Neural cell (in vitro differentiated cells): ENCODE data around the gene RUNX1. TPM values are rescaled to one million over a fixed set of nuclear protein-coding genes. Genes with fewer than 3 reads are reported as not detected.

Experiments used
- H2AFZ ChIP-seq: fragments of 200-600, 300-800 bp; sonication (generic), shearing (Covaris generic); 2 replicates; pipeline ENCODE4 v1.6.0; 2014; ENCODE audit warnings: low read depth, mild to moderate bottlenecking, antibody characterized with exemption, low read length, moderate library complexity
- H3F3A ChIP-seq: fragments of 200-600 bp; shearing (Covaris generic); 2 replicates; pipeline ENCODE4 v1.6.1; 2016; ENCODE audit warnings: mild to moderate bottlenecking, moderate library complexity, mixed read lengths, antibody characterized with exemption, low read length; ENCODE audit not compliant: insufficient read depth, poor library complexity, severe bottlenecking
- H3K27ac ChIP-seq: fragments of 200-600, 300-800 bp; sonication (generic), shearing (Covaris generic); 2 replicates; pipeline ENCODE4 v1.5.1; 2014; ENCODE audit warnings: mild to moderate bottlenecking, low read length, moderate library complexity
- H3K27me3 ChIP-seq: fragments of 300-800, 200-600 bp; sonication (generic), shearing (Covaris generic); 2 replicates; pipeline ENCODE4 v1.6.0; 2014; ENCODE audit warnings: mild to moderate bottlenecking, low read depth, low read length, moderate library complexity; ENCODE audit not compliant: insufficient read depth
- H3K36me3 ChIP-seq: fragments of 300-800, 200-600 bp; sonication (generic), shearing (Covaris generic); 2 replicates; pipeline ENCODE4 v1.5.1; 2014; ENCODE audit warnings: mild to moderate bottlenecking, antibody characterized with exemption, low read length, moderate library complexity; ENCODE audit not compliant: insufficient read depth
- H3K4me2 ChIP-seq: fragments of 300-800, 200-600 bp; sonication (generic), shearing (Covaris generic); 2 replicates; pipeline ENCODE4 v1.6.0; 2014; ENCODE audit warnings: mild to moderate bottlenecking, low read length
- H3K4me3 ChIP-seq: fragments of 300-800, 200-600 bp; sonication (generic), shearing (Covaris generic); 2 replicates; pipeline ENCODE4 v1.5.1; 2014; ENCODE audit warnings: mild to moderate bottlenecking, low read length, moderate library complexity
- H3K79me2 ChIP-seq: fragments of 200-600 bp; shearing (Covaris generic); replicated peaks from 2 replicates; pipeline ENCODE4 v1.6.0; 2014; ENCODE audit warnings: mild to moderate bottlenecking, low read length, moderate library complexity; ENCODE audit not compliant: insufficient read depth
- H3K9ac ChIP-seq: fragments of 300-800, 200-600 bp; sonication (generic), shearing (Covaris generic); 2 replicates; pipeline ENCODE4 v1.6.1; 2016; ENCODE audit warnings: mild to moderate bottlenecking, low read length, mixed read lengths
- H3K9me2 ChIP-seq: fragments of 200-600 bp; shearing (Covaris generic); 2 replicates; pipeline ENCODE4 v1.6.1; 2016; ENCODE audit warnings: mild to moderate bottlenecking, low read length, mixed read lengths; ENCODE audit not compliant: insufficient read depth
- H3K9me3 ChIP-seq: fragments of 200-600, 300-800 bp; sonication (generic), shearing (Covaris generic); 2 replicates; pipeline ENCODE4 v1.6.1; 2016; ENCODE audit warnings: mild to moderate bottlenecking, mixed run types, low read length, moderate library complexity, mixed read lengths
- H4K20me1 ChIP-seq: fragments of 200-600 bp; shearing (Covaris generic); 2 replicates; pipeline ENCODE4 v1.6.1; 2016; ENCODE audit warnings: mild to moderate bottlenecking, mixed run types; ENCODE audit not compliant: insufficient read depth
- CTCF ChIP-seq: fragments of 450-650 bp; IDR thresholded peaks from 2 replicates; pipeline ENCODE4 v1.5.1; 2014; ENCODE audit warnings: antibody characterized with exemption, mild to moderate bottlenecking, moderate library complexity; ENCODE audit not compliant: poor library complexity, severe bottlenecking
- EP300 ChIP-seq: fragments of 450-650 bp; conservative IDR thresholded peaks from 2 replicates; pipeline ENCODE4 v1.6.1; 2014; ENCODE audit warnings: antibody characterized with exemption, mild to moderate bottlenecking, moderate library complexity; ENCODE audit not compliant: poor library complexity, severe bottlenecking
- EZH2 ChIP-seq: fragments of 200-600, 300-800 bp; shearing (Covaris generic), sonication (generic); IDR thresholded peaks from 2 replicates; pipeline ENCODE4 v1.6.1; 2014; ENCODE audit warnings: antibody characterized with exemption, low read length, borderline replicate concordance, mild to moderate bottlenecking; ENCODE audit not compliant: insufficient read depth, poor library complexity, severe bottlenecking
- MXI1 ChIP-seq: fragments of 450-650 bp; conservative IDR thresholded peaks from 2 replicates; pipeline ENCODE4 v1.6.1; 2014; ENCODE audit warnings: antibody characterized with exemption, mild to moderate bottlenecking; ENCODE audit not compliant: poor library complexity, severe bottlenecking
- POLR2AphosphoS5 ChIP-seq: IDR thresholded peaks from 2 replicates; pipeline ENCODE4 v1.6.1; 2012
- RAD21 ChIP-seq: fragments of 450-650 bp; conservative IDR thresholded peaks from 2 replicates; pipeline ENCODE4 v1.6.1; 2014; ENCODE audit warnings: antibody characterized with exemption, mild to moderate bottlenecking, moderate library complexity
- REST ChIP-seq: IDR thresholded peaks from 2 replicates; pipeline ENCODE4 v1.6.1; 2012; ENCODE audit warnings: borderline replicate concordance
- SMC3 ChIP-seq: fragments of 450-650 bp; conservative IDR thresholded peaks from 2 replicates; pipeline ENCODE4 v1.6.1; 2014; ENCODE audit warnings: antibody characterized with exemption, mild to moderate bottlenecking, moderate library complexity; ENCODE audit not compliant: poor library complexity
- TAF1 ChIP-seq: IDR thresholded peaks from 2 replicates; pipeline ENCODE4 v1.6.1; 2012; ENCODE audit warnings: low read depth
- polyA plus RNA-seq: library from polyadenylated mRNA; depleted of rRNA; stranded (reverse); fragments of >200 nt; gene quantifications from 2 replicates; pipeline ENCODE4 v1.2.3, GENCODE V29; 2014

RUNX1 gene
- polyA plus RNA-seq, 1 donor from 2014 or later = not detected

GRCh38 chr21:34946916-34947534 lies 102.1 kb downstream of the RUNX1 start:
- Histone ChIP-seq H3K36me3 (no peaks in the 10 kb centered on the region), H2AFZ (no peak overlapping the region), H3K9me3 (no peaks in the 10 kb centered on the region), H3K4me2 (no peak overlapping the region), H3K9ac (no peak overlapping the region), H3K27me3 (no peaks in the 10 kb centered on the region), H3K79me2 (no peaks in the 10 kb centered on the region), H4K20me1 (no peaks in the 10 kb centered on the region), H3K27ac (no peak overlapping the region), H3K9me2 (no peaks in the 10 kb centered on the region), H3K4me3 (no peak overlapping the region), H3F3A (no peaks in the 10 kb centered on the region)
- TF ChIP-seq TAF1 (no peak), MXI1 (no peak), REST (no peak), EP300 (no peak), SMC3 (no peak), POLR2AphosphoS5 (no peak), CTCF (no peak), EZH2 (no peak), RAD21 (no peak)

GRCh38 chr21:34946385-34946840 lies 102.7 kb downstream of the RUNX1 start:
- Histone ChIP-seq H3K9me2 (no peaks in the 10 kb centered on the region), H3K4me2 (no peak overlapping the region), H3K79me2 (no peaks in the 10 kb centered on the region), H3K27me3 (no peaks in the 10 kb centered on the region), H2AFZ (no peak overlapping the region), H3F3A (no peaks in the 10 kb centered on the region), H3K9ac (no peak overlapping the region), H3K4me3 (no peak overlapping the region), H3K27ac (no peak overlapping the region), H4K20me1 (no peaks in the 10 kb centered on the region), H3K36me3 (no peaks in the 10 kb centered on the region), H3K9me3 (no peaks in the 10 kb centered on the region)
- no peak for TF ChIP-seq EP300
- no peak for TF ChIP-seq POLR2AphosphoS5
- no peak for TF ChIP-seq TAF1
- no peak for TF ChIP-seq CTCF
- TF ChIP-seq EZH2 = no peak
- no peak for TF ChIP-seq RAD21
- no peak for TF ChIP-seq SMC3
- no peak for TF ChIP-seq MXI1
- TF ChIP-seq REST = no peak
